Measurements from ENCODE around the gene TECPR1. TPM values are rescaled to one million over a fixed set of nuclear protein-coding genes. Genes with fewer than 3 reads are reported as not detected.

Gene TECPR1, protein sequence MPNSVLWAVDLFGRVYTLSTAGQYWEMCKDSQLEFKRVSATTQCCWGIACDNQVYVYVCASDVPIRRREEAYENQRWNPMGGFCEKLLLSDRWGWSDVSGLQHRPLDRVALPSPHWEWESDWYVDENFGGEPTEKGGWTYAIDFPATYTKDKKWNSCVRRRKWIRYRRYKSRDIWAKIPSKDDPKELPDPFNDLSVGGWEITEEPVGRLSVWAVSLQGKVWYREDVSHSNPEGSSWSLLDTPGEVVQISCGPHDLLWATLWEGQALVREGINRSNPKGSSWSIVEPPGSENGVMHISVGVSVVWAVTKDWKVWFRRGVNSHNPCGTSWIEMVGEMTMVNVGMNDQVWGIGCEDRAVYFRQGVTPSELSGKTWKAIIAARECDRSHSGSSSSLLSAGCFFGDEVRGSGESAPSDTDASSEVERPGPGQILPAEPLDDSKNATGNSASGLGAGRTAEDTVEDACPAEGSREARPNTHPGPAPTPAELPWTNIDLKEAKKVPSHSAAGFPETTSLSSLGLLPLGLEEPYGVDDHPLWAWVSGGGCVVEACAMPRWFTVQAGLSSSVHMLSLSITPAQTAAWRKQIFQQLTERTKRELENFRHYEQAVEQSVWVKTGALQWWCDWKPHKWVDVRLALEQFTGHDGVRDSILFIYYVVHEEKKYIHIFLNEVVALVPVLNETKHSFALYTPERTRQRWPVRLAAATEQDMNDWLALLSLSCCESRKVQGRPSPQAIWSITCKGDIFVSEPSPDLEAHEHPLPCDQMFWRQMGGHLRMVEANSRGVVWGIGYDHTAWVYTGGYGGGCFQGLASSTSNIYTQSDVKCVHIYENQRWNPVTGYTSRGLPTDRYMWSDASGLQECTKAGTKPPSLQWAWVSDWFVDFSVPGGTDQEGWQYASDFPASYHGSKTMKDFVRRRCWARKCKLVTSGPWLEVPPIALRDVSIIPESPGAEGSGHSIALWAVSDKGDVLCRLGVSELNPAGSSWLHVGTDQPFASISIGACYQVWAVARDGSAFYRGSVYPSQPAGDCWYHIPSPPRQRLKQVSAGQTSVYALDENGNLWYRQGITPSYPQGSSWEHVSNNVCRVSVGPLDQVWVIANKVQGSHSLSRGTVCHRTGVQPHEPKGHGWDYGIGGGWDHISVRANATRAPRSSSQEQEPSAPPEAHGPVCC
- total RNA-seq: 52.3 and 69.5 TPM in 2 replicates

DNA sequence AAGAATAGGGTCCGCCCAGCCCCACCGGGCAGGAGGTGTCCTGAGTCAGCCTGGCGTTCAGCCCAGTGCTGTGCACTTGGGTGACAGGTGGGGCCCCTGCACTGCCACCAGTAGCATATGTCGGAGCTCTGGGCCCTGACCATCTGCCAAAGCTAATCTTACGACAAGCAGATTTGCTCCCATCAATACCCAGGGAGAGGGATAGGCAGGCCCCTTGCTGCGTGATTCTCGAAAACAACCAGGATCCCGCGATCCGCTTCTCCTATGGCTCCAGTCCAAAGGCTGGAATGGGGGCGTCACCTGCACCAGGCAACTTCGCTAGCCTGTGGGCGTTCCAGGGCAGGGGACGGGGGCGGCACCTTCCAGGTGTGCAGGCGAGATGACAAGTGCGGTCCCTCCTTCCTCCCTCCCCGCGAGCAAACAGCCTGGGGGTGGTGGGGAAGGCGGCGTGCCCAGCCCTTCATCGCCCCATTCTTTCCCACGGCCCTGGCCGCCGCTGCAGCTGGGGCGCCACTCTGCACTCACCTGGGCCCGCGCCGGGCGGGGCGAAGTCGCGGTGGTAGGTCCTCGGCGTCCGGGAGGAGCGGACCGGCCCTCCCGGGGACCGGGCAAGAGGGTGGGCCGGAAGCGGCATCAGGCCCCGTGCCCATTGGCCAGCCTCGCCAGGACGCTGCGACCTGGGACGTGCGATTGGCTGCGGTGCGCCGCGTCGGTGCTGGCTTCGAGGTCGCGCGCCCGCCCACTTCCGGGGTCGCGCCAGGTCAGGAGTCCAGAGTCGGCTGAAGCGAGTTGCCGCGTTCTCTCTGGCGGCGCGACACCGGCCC is at the start of gene TECPR1:
TECPR1 (minus strand) TSS at position 632 of the 824 bp plus-strand sequence. CDS start 6,086 bp downstream, outside the sequence.

DNA sequence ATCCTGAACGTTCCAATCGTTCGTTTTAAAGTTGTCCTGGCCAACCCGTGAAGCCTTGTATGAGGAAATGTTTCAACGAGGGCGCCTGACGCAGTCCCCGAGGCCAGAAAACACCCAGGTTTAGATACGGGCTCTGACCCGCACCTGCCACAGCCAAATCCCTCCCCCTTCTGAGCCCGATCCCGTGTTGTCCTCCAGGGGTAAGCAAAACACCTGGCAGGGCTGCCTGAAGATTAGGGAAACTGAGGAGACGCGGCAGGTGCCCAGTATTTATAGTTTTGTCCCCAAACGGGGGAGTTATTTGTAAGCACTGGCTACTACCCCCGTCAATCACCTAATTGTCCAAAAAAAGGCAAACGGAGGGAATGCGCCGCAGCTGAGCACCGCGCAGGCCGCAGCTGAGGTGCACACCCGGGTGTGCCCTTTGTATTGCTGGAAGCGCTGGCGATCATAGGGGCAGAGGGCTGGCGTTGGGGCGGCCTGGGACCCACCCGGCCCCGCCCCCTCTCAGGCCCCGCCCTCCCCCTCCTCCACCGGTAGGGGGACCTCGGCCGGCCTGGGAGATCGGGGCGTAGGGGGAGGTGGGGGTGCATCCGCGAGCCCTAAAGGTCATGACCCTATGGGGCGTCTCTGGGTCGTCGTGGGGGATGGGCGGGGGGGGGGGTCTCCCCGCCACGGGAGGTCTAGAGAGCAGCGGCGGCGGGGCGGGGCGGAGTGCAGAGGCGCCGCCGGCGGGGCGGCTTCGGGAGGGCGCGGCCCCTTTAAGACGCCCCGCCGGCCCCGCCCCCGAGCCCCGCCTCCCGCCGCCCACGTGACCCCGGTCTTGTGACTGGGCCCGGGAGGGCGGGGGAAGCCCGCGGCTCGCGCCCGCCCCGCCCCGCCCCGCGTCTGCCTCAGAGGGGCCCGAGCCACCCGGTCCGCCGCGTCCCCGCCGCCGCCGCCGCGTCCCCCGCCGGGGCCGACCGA is 29.0 kb upstream of the TECPR1 start, which contains the start of gene BRI3:
BRI3 (plus strand) TSS at position 896 of the 966 bp plus-strand sequence. CDS start 110 bp downstream, outside the sequence.

DNA sequence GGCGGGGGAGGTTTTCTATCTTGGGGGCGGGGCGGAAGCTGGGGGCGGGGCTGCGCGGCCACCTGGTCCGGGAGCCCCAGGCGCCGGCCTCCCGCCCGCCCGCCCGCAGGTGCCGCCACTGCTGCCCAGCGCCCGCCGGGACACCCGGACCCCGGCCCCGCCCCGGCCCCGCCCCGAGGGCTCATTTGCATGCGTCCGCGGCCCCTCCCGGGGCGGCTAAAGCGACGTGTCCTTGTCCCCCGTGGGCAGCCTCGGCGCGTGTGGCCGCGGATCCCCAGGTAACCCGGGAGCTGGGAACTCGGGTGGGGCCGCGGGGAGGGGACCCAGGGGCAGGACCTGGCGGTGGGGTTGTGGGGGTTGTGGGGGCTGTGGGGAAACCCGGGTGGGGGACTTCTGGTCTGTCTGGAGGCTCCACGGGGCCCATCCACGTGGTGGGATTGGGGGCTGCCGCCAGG is 40.8 kb downstream of the TECPR1 start, which contains the start of gene BHLHA15:
BHLHA15 (plus strand) TSS at position 219 of the 455 bp plus-strand sequence. CDS start 871 bp downstream, outside the sequence.

Other genes starting within 250 kb of the TECPR1 start
- 7.6 and 8.7 TPM in 2 replicates for gene LMTK2, start 145.4 kb downstream of the TECPR1 start, total RNA-seq
- 0.77 and 0.87 TPM in 2 replicates for gene BHLHA15, start 40.8 kb downstream of the TECPR1 start, total RNA-seq
- 45.9 and 57.3 TPM in 2 replicates for gene BRI3, start 29.5 kb upstream of the TECPR1 start, total RNA-seq
- gene BAIAP2L1, start 148.9 kb upstream of the TECPR1 start, total RNA-seq: 0.09 and 0.11 TPM in 2 replicates